Pancreas (tissue), 10 donors: Measurements from ENCODE around the gene LARP6. TPM values are rescaled to one million over a fixed set of nuclear protein-coding genes. Genes with fewer than 3 reads are reported as not detected.
A peak's percentile ranks its signal among the peaks of the same experiment; 100 is the strongest.

ENCODE experiments used
- ATAC-seq, 4 donors: fragments of 200-7000 bp; cut with Tn5 transposase; one replicate each; pipeline versions ENCODE4 v1.8.0 to v1.9.1; 2020; ENCODE audit warnings: mild to moderate bottlenecking in 4 of 4, moderate library complexity in 4 of 4
- DNase-seq, 6 donors: peaks; one replicate each; pipeline ENCODE4 v3.0.0-alpha.2; 2020
- FAIRE-seq: peaks from 2 replicates; lab custom pipeline; 2012; peaks lifted over from hg19 to GRCh38; lab: Jason Lieb, UNC
- H3K27ac ChIP-seq, 4 donors: fragments of 200-600 bp; sonication (generic); 1 replicate in 3 of 4; 2 replicates in 1 of 4; pipeline versions ENCODE4 v1.5.0 to v1.8.0; 2020
- H3K27me3 ChIP-seq, 4 donors: fragments of 200-600 bp; one replicate each; pipeline ENCODE4 v1.8.0; 2021
- H3K36me3 ChIP-seq, 3 donors: fragments of 200-600 bp; sonication (generic) in 1 of 3; one replicate each; pipeline versions ENCODE4 v1.5.0 to v1.8.0; 2020 to 2021
- H3K4me1 ChIP-seq, 3 donors: fragments of 200-600 bp; one replicate each; pipeline ENCODE4 v1.8.0; 2021
- H3K4me3 ChIP-seq, 4 donors: fragments of 200-600 bp; sonication (generic) in 2 of 4; one replicate each; pipeline versions ENCODE4 v1.5.0 to v1.8.0; 2020 to 2021
- H3K9me3 ChIP-seq, 4 donors: fragments of 200-600 bp; one replicate each; pipeline ENCODE4 v1.8.0; 2021
- WGBS, 2 donors: extraction: QIAGEN DNeasy Blood & Tissue Kit; methylation state at CpG; one replicate each; pipeline ENCODE4 v1.1.7; 2013; 5-methylcytosine and 5-hydroxymethylcytosine counted together
- intact Hi-C, 3 donors: fragments of 100-400 bp; cut with DNase I; formaldehyde crosslinking; loops; one replicate each; pipeline versions ENCODE4 v1.11.1 to v1.14.2; 2022
- polyA plus RNA-seq, 2 donors: library from polyadenylated mRNA; stranded (reverse); fragments of 200-250 nt; gene quantifications; one replicate each; pipeline ENCODE4 v1.2.3, GENCODE V29; 2013
- total RNA-seq, 6 donors: library from RNA; stranded (reverse); fragmentation: NEBNext Ultra II Directional in 4 of 6; extraction: Animal tissue kit (Norgen Biotek cat#: 25700) in 4 of 6; gene quantifications; one replicate each; pipeline versions ENCODE4 v1.2.1 to v1.2.4, GENCODE V29; 2021 to 2023
- TF ChIP-seq, protein P1 (sequence below), 4 donors: fragments of 200-600 bp; sonication (generic) in 3 of 4; IDR thresholded peaks; one replicate each; pipeline versions ENCODE4 v1.5.0 to v1.8.0; 2021; ENCODE audit warnings: antibody characterized with exemption in 4 of 4
- donor health status: healthy with polysubstance abuse.
- donor health status: DM: no; HTN: no; CAD: no; lungs with moderate emphysema.
- donor health status: DM: no; HTN: no; CAD: no.
- donor health status: control.
- donor health status: control.
- donor health status: Bipolar disorder and iron deficiency.
- donor health status: DM: yes; HTN: yes; CAD: no.
- donor health status: DM: no; HTN: no; CAD: no.
- donor health status: DM: no; HTN: no; CAD: no.
- donor health status: DM: yes; HTN: yes; CAD: no.

The LARP6 gene
- total and polyA plus RNA-seq, 8 donors: 5.9 to 10.3 (median 8.8) TPM

DNA sequence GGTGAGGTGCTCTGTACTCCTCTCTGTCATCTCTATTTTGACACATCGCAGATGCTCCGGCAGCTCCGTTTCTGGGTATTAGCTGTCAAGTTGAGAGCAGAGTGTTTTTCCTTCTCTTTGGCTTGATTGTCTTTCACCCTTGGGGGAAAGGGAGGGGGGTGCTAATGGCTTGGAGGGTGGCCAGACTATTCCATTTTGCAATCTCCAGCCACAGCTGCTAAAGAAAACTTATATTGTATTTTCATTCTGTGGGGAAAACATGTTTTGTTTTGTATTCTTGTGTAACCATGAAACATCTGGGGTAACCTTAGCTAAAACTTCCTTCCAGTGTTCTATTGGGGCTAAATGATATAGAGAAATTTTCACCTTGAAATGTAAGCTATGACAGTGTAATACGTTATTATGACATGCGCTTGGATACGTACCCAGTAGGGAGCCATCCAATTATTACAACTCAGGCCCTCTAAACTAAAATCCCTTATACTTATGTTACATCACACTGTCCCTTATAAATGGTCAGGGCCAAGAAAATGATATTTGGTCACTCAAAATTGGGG lies 14.0 kb upstream of the LARP6 start:
- DNase-seq (no peak), ATAC-seq (peak in 2 of 4 donors; percentile 26 to 65), FAIRE-seq (no peak)
- Histone ChIP-seq H3K36me3 (no peaks in the 10 kb centered on the region), H3K27ac (no peak overlapping the region), H3K27me3 (no peaks in the 10 kb centered on the region), H3K4me1 (no peaks in the 10 kb centered on the region), H3K4me3 (no peak overlapping the region), H3K9me3 (no peaks in the 10 kb centered on the region)
- intact Hi-C loops: no loop called here
- 58 to 68% methylated on average over 6 of the region's 6 CpGs for WGBS, 2 donors
- TF ChIP-seq, protein P1, sequence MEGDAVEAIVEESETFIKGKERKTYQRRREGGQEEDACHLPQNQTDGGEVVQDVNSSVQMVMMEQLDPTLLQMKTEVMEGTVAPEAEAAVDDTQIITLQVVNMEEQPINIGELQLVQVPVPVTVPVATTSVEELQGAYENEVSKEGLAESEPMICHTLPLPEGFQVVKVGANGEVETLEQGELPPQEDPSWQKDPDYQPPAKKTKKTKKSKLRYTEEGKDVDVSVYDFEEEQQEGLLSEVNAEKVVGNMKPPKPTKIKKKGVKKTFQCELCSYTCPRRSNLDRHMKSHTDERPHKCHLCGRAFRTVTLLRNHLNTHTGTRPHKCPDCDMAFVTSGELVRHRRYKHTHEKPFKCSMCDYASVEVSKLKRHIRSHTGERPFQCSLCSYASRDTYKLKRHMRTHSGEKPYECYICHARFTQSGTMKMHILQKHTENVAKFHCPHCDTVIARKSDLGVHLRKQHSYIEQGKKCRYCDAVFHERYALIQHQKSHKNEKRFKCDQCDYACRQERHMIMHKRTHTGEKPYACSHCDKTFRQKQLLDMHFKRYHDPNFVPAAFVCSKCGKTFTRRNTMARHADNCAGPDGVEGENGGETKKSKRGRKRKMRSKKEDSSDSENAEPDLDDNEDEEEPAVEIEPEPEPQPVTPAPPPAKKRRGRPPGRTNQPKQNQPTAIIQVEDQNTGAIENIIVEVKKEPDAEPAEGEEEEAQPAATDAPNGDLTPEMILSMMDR (IDR thresholded peaks at IDR 0.05): no peak

DNA sequence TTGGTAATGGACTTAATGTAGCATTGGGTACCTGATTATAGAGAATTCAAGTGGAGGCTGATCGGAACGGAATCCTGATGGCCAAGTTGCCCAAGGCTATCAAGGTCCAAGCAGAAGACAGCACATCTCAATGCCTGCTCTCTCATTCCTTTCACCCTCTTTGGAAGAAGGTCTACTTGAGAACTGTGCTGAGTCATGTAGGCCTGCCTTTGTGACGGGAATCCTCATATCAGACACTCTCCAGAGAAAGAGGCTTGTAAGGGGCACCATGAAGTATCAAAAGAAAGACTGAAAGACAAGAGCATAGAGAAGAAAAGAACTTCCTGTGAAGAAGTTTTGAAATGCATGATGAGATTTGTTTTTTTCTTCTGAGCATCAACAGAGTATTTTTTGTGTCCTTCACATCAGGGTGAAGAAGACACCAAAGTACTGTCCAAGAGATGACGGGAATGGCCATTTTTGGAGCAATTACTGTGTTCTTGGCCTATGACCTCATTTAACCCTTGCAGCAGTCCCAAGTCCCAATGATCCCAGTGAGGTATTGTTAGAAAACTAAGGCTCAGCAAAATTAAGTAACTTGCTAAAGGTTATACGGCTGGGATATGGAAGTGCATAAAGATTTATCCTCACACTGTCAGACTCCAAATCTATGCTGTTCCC lies 13.2 kb upstream of the LARP6 start:
- 83 to 84% methylated on average over 5 of the region's 5 CpGs for WGBS, 2 donors
- intact Hi-C loops: no loop called here
- ATAC-seq (no peak), FAIRE-seq (no peak), DNase-seq (no peak)
- Histone ChIP-seq H3K36me3 (no peaks in the 10 kb centered on the region), H3K9me3 (no peaks in the 10 kb centered on the region), H3K4me3 (no peak overlapping the region), H3K27me3 (no peaks in the 10 kb centered on the region), H3K4me1 (no peaks in the 10 kb centered on the region), H3K27ac (no peak overlapping the region)
- TF ChIP-seq, protein P1 (IDR thresholded peaks at IDR 0.05): no peak

DNA sequence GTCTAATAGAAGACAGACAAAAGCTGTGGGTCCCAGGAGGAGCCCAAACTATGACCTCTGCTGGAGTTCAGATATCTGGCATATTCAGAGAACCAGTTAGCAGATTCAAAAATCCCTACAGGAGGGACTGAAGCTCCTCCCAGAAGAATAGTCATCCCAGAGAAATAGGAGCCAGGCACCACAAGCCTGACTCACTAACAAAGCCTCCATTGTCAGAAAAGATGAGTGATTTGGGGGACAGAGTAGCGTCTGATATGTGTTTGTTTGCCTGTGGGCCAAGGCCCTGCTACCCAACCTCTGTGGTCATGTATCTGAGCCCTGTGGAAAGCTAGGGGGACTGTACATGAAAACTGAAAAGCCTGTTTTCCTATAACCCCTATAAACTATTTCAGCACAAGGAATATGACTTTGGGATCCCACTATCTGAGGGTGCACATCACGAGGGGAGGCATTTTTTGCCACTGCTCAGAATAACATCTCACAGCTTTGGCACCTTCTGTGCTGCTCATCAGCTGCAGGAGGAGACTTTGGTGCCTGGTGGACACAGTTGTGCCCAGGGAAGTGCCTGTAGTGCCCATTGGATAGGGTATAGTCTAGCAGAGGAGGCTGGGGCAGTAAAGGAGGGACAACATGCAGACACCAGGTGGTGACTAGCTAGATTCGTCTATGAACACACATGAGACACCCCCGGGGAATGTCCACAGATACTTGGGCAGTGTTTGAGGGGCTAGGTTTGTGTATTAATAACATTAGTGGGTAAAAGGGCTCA lies 9.7 kb upstream of the LARP6 start:
- DNase-seq (no peak), ATAC-seq (peak in 3 of 4 donors; percentile 74 to 83 (median 83)), FAIRE-seq (no peak)
- 51 to 54% methylated on average over 4 of the region's 4 CpGs for WGBS, 2 donors
- Histone ChIP-seq H3K36me3 (no peaks in the 10 kb centered on the region), H3K27me3 (no peaks in the 10 kb centered on the region), H3K4me3 (no peak overlapping the region), H3K9me3 (no peaks in the 10 kb centered on the region), H3K27ac (peak overlapping the region in 2 of 4 donors; percentile 21 to 55), H3K4me1 (no peaks in the 10 kb centered on the region)
- TF ChIP-seq, protein P1 (IDR thresholded peaks at IDR 0.05): no peak
- intact Hi-C loops: no loop called here

DNA sequence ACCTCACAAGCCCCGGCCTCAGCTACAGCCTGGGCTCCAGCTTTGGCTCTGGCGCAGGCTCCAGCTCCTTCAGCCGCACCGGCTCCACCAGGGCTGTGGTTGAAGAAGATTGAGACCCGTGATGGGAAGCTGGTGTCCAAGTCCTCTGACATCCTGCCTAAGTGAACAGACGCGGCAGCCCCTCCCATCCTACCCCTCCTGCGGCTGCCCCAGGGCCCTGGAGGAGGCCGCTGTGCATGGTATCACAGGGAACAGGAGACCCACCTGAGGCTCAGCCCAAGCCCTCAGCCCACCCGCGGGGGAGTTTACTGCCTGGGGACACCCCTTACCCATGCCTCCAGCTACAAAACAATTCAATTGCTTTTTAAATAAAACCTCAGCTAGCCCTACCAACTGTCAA lies 6.0 kb upstream of the LARP6 start:
- Histone ChIP-seq H3K27ac (no peak overlapping the region), H3K4me1 (no peaks in the 10 kb centered on the region), H3K4me3 (no peak overlapping the region), H3K27me3 (no peaks in the 10 kb centered on the region), H3K9me3 (no peaks in the 10 kb centered on the region), H3K36me3 (no peaks in the 10 kb centered on the region)
- no peak for FAIRE-seq
- TF ChIP-seq, protein P1 (IDR thresholded peaks at IDR 0.05): no peak
- intact Hi-C loops: no loop called here
- no peak for ATAC-seq
- no peak for DNase-seq
- 78 to 80% methylated on average over 11 of the region's 11 CpGs for WGBS, 2 donors
